B cell (primary cell): ENCODE data around the gene ABCA1.

Experiments
- EZH2 ChIP-seq: IDR thresholded peaks from 2 replicates; pipeline ENCODE4 v1.6.1; 2012; ENCODE audit warnings: borderline replicate concordance, low read depth, mild to moderate bottlenecking, moderate library complexity, low read length; ENCODE audit not compliant: insufficient read depth, poor library complexity, severe bottlenecking
- TF ChIP-seq, protein P1 (sequence below): fragments of 200-600 bp; IDR thresholded peaks from one replicate; pipeline ENCODE4 v1.8.0; 2022; ENCODE audit warnings: antibody characterized with exemption, mild to moderate bottlenecking

DNA sequence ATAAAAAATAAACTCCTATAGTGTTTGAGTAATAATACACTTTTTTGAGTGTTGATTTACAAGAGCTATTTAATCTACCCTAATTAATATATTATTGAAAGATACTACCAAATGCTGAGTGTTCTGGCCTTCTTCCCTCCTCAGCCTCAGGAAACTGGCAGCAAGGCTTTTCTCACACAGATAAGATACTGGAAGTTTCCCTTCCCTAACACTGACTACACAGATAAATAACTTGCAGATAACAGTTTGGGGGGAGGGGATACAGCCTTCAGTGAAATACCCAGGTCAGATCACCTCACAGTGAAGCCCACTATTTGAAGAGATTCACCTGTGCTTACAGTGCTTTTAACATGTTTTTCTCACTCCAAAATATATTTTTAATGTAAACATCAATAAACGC lies 182.1 kb downstream of the ABCA1 start:
- TF ChIP-seq, protein P1, sequence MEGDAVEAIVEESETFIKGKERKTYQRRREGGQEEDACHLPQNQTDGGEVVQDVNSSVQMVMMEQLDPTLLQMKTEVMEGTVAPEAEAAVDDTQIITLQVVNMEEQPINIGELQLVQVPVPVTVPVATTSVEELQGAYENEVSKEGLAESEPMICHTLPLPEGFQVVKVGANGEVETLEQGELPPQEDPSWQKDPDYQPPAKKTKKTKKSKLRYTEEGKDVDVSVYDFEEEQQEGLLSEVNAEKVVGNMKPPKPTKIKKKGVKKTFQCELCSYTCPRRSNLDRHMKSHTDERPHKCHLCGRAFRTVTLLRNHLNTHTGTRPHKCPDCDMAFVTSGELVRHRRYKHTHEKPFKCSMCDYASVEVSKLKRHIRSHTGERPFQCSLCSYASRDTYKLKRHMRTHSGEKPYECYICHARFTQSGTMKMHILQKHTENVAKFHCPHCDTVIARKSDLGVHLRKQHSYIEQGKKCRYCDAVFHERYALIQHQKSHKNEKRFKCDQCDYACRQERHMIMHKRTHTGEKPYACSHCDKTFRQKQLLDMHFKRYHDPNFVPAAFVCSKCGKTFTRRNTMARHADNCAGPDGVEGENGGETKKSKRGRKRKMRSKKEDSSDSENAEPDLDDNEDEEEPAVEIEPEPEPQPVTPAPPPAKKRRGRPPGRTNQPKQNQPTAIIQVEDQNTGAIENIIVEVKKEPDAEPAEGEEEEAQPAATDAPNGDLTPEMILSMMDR = no peak
- TF ChIP-seq EZH2 = no peak
